Measurements from ENCODE around the gene OPN5.

The OPN5 gene

GRCh38 chr6:47772359-47772758, 9.5 kb upstream of the OPN5 start:
- no peak for TF ChIP-seq CTCF (IDR thresholded peaks at IDR 0.05)

GRCh38 chr6:47773005-47773404, 8.8 kb upstream of the OPN5 start:
- no peak for TF ChIP-seq CTCF (IDR thresholded peaks at IDR 0.05)

- TF ChIP-seq CTCF (IDR thresholded peaks at IDR 0.05): peak; percentile 69
Measured at GRCh38 chr6:47780510-47781356, 1.1 kb upstream of the OPN5 start.

- no peak for TF ChIP-seq CTCF (IDR thresholded peaks at IDR 0.05)
Measured at GRCh38 chr6:47785182-47785581, 3.4 kb downstream of the OPN5 start.

GRCh38 chr6:47787620-47788497, 6.0 kb downstream of the OPN5 start:
- TF ChIP-seq CTCF (IDR thresholded peaks at IDR 0.05): peak; percentile 85

- TF ChIP-seq CTCF (IDR thresholded peaks at IDR 0.05): no peak
Measured at GRCh38 chr6:47788498-47788884, 6.7 kb downstream of the OPN5 start.

GRCh38 chr6:47789553-47789952, 7.7 kb downstream of the OPN5 start:
- TF ChIP-seq CTCF (IDR thresholded peaks at IDR 0.05): no peak
